Type B pancreatic cell (in vitro differentiated cells): ENCODE measurements around the gene UNC13B. TPM values are rescaled to one million over a fixed set of nuclear protein-coding genes. Genes with fewer than 3 reads are reported as not detected.
"Not testable (repeated sequence)": the region's sequence is repeated elsewhere in the genome, so short reads cannot be mapped to it uniquely, and the experiment has no call there.

Source experiments
- DNase-seq: peaks from one replicate; pipeline ENCODE4 v3.0.0; 2021; ENCODE audit warnings: mixed read lengths; ENCODE audit not compliant: unreplicated experiment; ENCODE audit errors: extremely low spot score
- H3K27ac Mint-ChIP-seq: 2 replicates; pipeline ENCODE4 v1.8.0; 2021; ENCODE audit warnings: mild to moderate bottlenecking, mixed read lengths
- H3K27me3 Mint-ChIP-seq: 2 replicates; pipeline ENCODE4 v1.8.0; 2021; ENCODE audit warnings: mixed read lengths
- H3K36me3 Mint-ChIP-seq: 2 replicates; pipeline ENCODE4 v1.8.0; 2021; ENCODE audit warnings: mixed read lengths
- H3K4me1 Mint-ChIP-seq: one replicate; pipeline ENCODE4 v1.8.0; 2021; ENCODE audit warnings: mixed read lengths; ENCODE audit not compliant: unreplicated experiment
- H3K4me3 Mint-ChIP-seq: 2 replicates; pipeline ENCODE4 v1.8.0; 2021; ENCODE audit warnings: mild to moderate bottlenecking, mixed read lengths
- H3K9me3 Mint-ChIP-seq: 2 replicates; pipeline ENCODE4 v1.8.0; 2021; ENCODE audit warnings: mixed read lengths
- CTCF ChIP-seq: fragments of 200-600 bp; sonication (generic); conservative IDR thresholded peaks from 2 replicates; pipeline ENCODE4 v1.5.0; 2021; ENCODE audit warnings: antibody characterized with exemption, mild to moderate bottlenecking
- total RNA-seq: library from RNA; stranded (reverse); gene quantifications from 2 replicates; pipeline ENCODE4 v1.2.1, GENCODE V29; 2021; ENCODE audit warnings: low replicate concordance

The UNC13B gene
- total RNA-seq, 1 donor from 2014 or later: 48.9 TPM

GRCh38 chr9:35158501-35159280, 3.1 kb upstream of the UNC13B start:
- Mint-ChIP-seq H3K4me1 (peaks cover 14% of the 10 kb centered on the region), H3K9me3 (no peaks in the 10 kb centered on the region), H3K36me3 (no peaks in the 10 kb centered on the region), H3K4me3 (no peak overlapping the region), H3K27ac (no peak overlapping the region), H3K27me3 (no peaks in the 10 kb centered on the region)
- no peak for DNase-seq
- TF ChIP-seq CTCF: no peak

- Mint-ChIP-seq H3K4me1 (peaks cover 24% of the 10 kb centered on the region), H3K4me3 (peak overlapping the region; percentile 97), H3K27ac (peak overlapping the region; percentile 99), H3K27me3 (no peaks in the 10 kb centered on the region), H3K36me3 (no peaks in the 10 kb centered on the region), H3K9me3 (no peaks in the 10 kb centered on the region)
- no peak for TF ChIP-seq CTCF
- no peak for DNase-seq
Observed at GRCh38 chr9:35162605-35163315, 951 bp downstream of the UNC13B start.

DNA sequence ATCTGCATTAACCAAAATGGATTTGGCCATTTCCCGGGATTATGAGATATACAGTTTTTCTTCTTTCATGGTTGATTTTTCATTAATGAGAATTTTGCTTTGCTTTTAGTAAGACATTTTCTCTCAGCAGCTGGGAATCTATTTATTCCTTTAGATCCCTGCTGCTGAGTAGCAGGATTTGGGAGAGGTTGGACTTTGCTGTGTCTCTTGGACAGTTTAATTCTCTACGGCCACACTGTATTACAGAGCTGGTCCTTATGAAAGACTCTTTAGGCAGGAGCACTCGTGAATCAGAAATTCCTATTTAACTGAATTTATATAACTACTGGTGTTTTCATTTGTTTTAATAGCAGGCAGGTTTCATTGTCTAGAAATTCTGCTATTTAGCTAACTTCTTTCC, 1.6 kb downstream of the UNC13B start:
- H3K4me3 Mint-ChIP-seq: peak overlapping the region; percentile 97
- no peaks in the 10 kb centered on the region for H3K9me3 Mint-ChIP-seq
- H3K36me3 Mint-ChIP-seq: no peaks in the 10 kb centered on the region
- TF ChIP-seq CTCF: no peak
- DNase-seq: no peak
- peaks cover 24% of the 10 kb centered on the region for H3K4me1 Mint-ChIP-seq
- peak overlapping the region; percentile 99 for H3K27ac Mint-ChIP-seq
- H3K27me3 Mint-ChIP-seq: no peaks in the 10 kb centered on the region

DNA sequence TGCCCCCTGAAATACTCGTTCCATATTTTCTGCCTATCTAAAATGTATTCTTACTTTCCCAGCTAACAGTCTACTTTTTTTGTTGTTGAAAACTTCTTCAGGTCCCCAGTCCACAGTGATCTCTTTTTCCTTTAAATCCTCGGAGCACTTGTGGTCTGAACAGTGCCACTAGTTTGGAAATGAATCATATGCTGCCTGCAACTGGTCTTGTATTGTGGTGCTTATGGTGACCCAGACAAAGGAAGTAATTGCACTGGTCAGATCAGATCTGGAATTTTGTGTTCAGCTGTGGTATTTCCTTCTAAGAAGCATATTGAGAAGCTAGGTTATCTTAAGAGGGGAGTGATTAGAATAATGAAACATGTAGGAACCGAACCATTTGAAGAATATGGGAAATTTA, 2.9 kb downstream of the UNC13B start:
- no peak for TF ChIP-seq CTCF
- no peak for DNase-seq

GRCh38 chr9:35167429-35167828, 5.6 kb downstream of the UNC13B start:
- H3K4me3 Mint-ChIP-seq, H3K27me3 Mint-ChIP-seq, DNase-seq: not testable (repeated sequence)

More for the DNA sequence above, 2.9 kb downstream of the UNC13B start:
- no peaks in the 10 kb centered on the region for H3K27me3 Mint-ChIP-seq
- H3K27ac Mint-ChIP-seq: peak overlapping the region; percentile 30
- H3K4me1 Mint-ChIP-seq: peaks cover 24% of the 10 kb centered on the region
- peak overlapping the region; percentile 52 for H3K4me3 Mint-ChIP-seq
- H3K9me3 Mint-ChIP-seq: no peaks in the 10 kb centered on the region
- H3K36me3 Mint-ChIP-seq: no peaks in the 10 kb centered on the region

GRCh38 chr9:35168963-35169362, 7.2 kb downstream of the UNC13B start:
- H3K4me3 Mint-ChIP-seq: no peak overlapping the region
- no peaks in the 10 kb centered on the region for H3K9me3 Mint-ChIP-seq
- H3K36me3 Mint-ChIP-seq: no peaks in the 10 kb centered on the region
- H3K4me1 Mint-ChIP-seq: peaks cover 9% of the 10 kb centered on the region
- DNase-seq: no peak
- H3K27ac Mint-ChIP-seq: no peak overlapping the region
- no peak for TF ChIP-seq CTCF
- H3K27me3 Mint-ChIP-seq: no peaks in the 10 kb centered on the region

More at GRCh38 chr9:35167429-35167828, 5.6 kb downstream of the UNC13B start:
- not testable (repeated sequence) for H3K9me3 Mint-ChIP-seq, H3K36me3 Mint-ChIP-seq, H3K27ac Mint-ChIP-seq
- peaks cover 19% of the 10 kb centered on the region for H3K4me1 Mint-ChIP-seq
